Hematopoietic multipotent progenitor cell treated with erythropoietin and hydrocortisone succinate and interleukin-3 and kit ligand, for 6 days (in vitro differentiated cells): Measurements from ENCODE around the gene PMS2.
"Not testable (repeated sequence)": the region's sequence is repeated elsewhere in the genome, so short reads cannot be mapped to it uniquely, and the experiment has no call there.

Experiments used
- DNase-seq: peaks from one replicate; pipeline ENCODE4 v3.0.0-alpha.2; 2015

The PMS2 gene

GRCh38 chr7:6015917-6016652 is 7.2 kb upstream of the PMS2 start:
- no peak for DNase-seq

- DNase-seq, result no peak
These were observed 3.7 kb upstream of the PMS2 start for GRCh38 chr7:6012355-6013104.

GRCh38 chr7:6011541-6011940 is 2.7 kb upstream of the PMS2 start:
- DNase-seq, result no peak

GRCh38 chr7:6010370-6010769 is 1.5 kb upstream of the PMS2 start:
- DNase-seq, result not testable (repeated sequence)

- DNase-seq, result not testable (repeated sequence)
These were observed 836 bp downstream of the PMS2 start for GRCh38 chr7:6007835-6008590.

- no peak for DNase-seq
These were observed 1.5 kb downstream of the PMS2 start for GRCh38 chr7:6007386-6007785.

GRCh38 chr7:5997210-5997808 is 11.5 kb downstream of the PMS2 start:
- DNase-seq, result peak; percentile 90

- DNase-seq, result not testable (repeated sequence)
These were observed 21.8 kb downstream of the PMS2 start for GRCh38 chr7:5987061-5987460.

GRCh38 chr7:5979680-5980314 is 29.1 kb downstream of the PMS2 start:
- not testable (repeated sequence) for DNase-seq

GRCh38 chr7:5973580-5973979 is 35.3 kb downstream of the PMS2 start:
- DNase-seq, result not testable (repeated sequence)

- not testable (repeated sequence) for DNase-seq
These were observed 38.4 kb downstream of the PMS2 start, which contains the start of gene RSPH10B for GRCh38 chr7:5970347-5970911. Gene RSPH10B (minus strand): TSS chr7:5970689. CDS start chr7:5967116, 3,573 bp downstream.

- not testable (repeated sequence) for DNase-seq
These were observed 45.0 kb downstream of the PMS2 start for GRCh38 chr7:5963810-5964209.

GRCh38 chr7:5963205-5963604 is 45.6 kb downstream of the PMS2 start:
- not testable (repeated sequence) for DNase-seq

GRCh38 chr7:5934945-5935450 is 73.9 kb downstream of the PMS2 start:
- DNase-seq, result not testable (repeated sequence)

GRCh38 chr7:5931905-5932644 is 76.8 kb downstream of the PMS2 start:
- not testable (repeated sequence) for DNase-seq

- not testable (repeated sequence) for DNase-seq
These were observed 77.6 kb downstream of the PMS2 start for GRCh38 chr7:5931250-5931649.

GRCh38 chr7:5930290-5930689 is 78.6 kb downstream of the PMS2 start:
- DNase-seq, result not testable (repeated sequence)

- not testable (repeated sequence) for DNase-seq
These were observed 82.5 kb downstream of the PMS2 start for GRCh38 chr7:5926263-5926870.

- not testable (repeated sequence) for DNase-seq
These were observed 84.2 kb downstream of the PMS2 start for GRCh38 chr7:5924630-5925029.

GRCh38 chr7:5924180-5924579 is 84.7 kb downstream of the PMS2 start:
- DNase-seq, result not testable (repeated sequence)
